GM19455 (cell line): ENCODE measurements around the gene DNAAF8.
A peak's percentile ranks its signal among the peaks of the same experiment; 100 is the strongest.
"Not testable (repeated sequence)": the region's sequence is repeated elsewhere in the genome, so short reads cannot be mapped to it uniquely, and the experiment has no call there.

Experiments
- ATAC-seq: cut with Tn5 transposase; IDR thresholded peaks from one replicate; pipeline ENCODE4 v1.9.1; 2021; ENCODE audit not compliant: unreplicated experiment

Gene DNAAF8

DNA sequence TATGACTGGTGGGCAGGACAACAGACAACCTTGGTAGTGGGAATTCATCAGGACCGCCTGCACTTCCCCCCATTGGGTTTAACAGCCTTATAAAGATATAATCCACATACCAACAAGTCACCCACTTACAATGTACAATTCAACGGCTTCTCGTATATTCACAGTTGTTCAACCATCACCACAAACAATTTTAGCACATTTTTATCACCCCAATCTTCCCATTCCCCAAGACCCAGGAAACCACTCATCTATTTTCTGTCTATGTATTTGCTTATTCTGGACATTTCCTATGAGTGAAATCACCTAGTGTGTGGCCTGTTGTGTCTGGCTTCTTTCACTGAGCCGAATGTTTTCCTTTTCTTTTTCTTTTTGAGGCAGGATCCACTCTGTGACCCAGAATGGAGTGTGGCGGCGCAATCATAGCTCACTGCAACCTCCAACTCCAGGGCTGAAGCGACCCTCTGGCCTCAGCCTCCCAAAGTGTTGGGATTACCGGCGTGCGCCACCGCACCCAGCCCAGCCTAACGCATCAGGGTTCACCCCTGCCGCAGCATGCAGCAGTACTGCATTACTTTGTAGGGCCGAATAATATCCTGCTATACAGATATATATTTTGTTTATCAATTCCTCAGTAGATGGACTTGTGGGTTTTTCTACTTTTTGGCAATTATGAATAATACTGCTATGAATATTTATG, 11.1 kb upstream of the DNAAF8 start:
- no peak for ATAC-seq

DNA sequence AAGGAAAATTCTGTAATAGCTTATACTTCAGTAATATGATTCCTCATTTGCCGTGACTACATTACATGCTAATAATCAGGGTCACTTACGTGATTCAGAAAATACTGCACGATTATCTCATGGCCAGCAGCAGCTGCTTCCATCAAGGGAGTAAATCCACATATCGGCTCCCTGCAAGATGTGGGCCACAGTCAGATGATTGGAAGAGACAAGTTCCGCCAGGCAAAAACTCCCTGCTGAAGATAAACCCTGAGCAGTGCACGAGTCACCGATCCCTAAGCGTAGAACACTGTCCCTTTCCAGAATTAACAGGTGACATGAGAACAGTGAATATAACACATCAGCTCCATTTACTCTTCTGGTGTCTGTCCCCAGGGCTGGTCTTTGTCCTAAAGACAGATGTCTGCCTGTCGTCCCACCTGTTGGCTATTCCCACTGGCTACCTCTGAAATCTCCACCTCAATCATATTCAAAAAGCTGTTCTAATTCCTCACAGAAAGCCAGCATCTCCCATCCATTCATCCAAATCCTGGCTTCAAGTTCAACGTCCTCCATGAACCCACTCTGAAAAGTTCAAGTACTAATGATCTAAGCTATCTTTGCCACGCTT, 9.6 kb upstream of the DNAAF8 start:
- no peak for ATAC-seq

DNA sequence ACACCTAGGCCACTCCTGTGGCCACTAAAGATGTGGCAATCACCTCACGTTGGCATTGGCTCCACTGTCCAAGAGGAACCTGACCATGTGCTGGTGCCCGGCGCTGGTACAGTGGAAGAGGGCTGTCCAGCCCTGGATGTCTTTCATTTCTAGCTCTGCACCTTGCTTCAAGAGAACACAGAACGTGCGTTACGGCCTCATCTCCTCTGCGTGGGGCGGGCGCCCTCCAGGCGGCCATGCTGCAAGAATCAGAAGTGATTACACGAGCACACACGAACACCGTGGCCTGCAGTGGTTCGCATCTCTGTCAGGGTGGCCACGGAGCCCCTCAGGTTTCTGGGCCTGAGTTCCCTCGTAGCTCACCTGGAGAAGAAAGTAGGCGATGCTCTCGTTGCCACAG, 7.7 kb upstream of the DNAAF8 start:
- ATAC-seq, result no peak

DNA sequence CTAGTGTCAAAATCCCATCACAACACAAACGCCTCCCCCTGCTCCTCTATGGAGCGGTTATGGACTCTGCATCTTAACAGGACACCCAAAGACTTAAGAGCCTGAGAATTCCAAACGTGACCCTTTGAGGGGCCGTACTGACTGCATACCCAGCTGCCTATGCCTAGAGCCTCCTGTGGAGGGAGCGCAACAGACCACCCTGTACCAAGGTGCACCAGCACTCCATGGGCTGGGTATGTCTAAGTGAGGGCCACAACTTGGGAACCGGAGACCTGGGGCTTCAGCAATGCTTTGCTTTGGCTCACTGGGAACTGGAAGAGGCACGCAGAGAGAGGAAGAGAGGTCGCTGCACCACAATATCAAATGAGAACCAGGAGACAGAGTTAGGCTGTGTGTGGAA, 5.7 kb upstream of the DNAAF8 start:
- no peak for ATAC-seq

DNA sequence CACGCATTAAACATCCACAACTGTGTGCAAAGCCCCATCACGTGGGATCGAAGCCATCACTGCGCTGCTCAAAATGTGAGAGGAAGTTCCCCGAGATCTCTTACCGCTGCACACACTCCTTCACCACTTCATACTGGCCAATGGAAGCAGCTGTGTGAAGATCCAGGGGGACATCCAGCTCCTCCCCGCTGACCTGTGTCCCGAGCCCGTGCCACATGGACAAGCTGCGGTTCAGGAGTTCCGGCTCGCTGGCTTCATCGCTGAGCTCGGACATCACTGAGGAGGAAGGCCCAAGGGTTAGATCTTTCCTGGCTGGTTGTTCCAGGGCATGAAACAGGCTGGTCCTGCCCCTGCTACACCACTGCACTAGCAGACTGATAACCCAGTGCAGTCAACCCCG, 4.5 kb upstream of the DNAAF8 start:
- no peak for ATAC-seq

DNA sequence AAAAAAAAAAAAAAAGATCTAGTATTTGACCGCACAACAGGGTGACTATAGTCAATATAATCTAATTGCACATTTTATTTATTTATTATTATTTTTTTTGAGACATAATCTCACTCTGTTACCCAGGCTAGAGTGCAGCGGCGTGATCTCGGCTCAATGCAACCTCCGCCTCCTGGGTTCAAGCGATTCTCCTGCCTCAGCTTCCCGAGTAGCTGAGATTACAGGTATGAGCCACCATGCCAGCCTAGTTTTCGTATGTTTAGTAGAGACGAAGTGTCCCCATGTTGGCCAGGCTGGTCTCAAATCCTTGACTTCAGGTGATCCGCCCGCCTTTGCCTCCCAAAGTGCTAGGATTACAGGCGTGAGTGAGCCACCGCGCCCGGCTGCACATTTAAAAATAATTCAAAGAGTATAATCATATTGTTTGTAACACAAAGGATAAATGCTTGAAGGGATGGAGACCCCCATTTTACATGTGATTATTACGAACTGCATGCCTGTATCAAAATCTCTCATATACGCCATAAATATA, 1.1 kb upstream of the DNAAF8 start:
- ATAC-seq, result no peak

DNA sequence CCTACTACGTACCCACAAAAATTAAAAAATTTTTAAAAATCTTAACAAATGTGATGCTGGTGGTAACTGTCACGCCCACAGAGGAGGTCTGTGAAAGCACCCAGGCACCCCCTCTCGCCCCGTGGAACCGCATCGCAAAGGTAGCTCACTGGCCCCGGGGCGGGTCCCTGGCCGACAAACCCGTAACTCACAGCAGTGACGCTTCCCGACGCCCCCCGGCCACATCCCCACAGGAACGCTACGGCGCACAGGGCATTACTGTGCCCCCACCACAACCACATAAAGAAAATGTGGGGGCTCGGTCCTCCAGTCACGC, 632 bp upstream of the DNAAF8 start:
- ATAC-seq, result no peak

DNA sequence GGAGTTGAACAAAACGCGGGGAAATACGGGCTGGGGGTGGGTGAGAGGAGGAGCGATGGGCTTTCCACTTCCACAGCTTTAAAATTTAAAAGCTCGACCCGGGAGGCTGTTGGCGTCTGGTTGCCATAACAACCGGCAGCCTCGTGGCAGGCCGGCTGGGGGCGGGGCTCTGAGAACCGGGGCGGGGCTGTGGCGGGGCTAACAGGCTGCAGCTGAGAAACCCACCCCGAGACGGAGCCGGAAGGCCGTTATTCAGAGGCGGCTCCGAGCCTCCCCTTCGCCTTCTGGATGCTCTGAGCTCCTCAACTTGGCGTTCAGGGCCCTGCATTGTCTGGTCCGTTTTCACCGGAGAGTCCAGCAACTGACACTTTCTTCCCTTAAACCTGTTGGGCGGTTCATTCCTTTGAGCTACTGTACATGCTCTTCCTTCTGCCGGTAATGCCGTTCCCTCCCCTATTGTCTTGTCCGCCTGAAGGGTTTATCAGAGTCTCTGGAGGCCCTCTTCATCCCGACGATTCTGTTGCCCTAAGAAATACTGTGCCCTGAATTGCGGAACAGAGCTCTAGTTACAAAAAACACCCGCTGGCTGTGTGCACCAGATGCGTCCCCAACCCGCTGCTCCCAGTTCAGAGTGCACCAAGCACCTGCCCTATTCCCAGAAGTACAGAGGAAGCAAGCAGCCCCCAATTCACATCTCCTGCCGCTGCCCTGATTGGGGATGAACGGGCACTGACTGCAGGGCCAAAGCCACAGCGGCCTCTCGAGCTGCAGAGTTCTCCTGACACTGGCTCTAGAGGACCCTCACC, 596 bp downstream of the DNAAF8 start:
- peak; percentile 63 for ATAC-seq

DNA sequence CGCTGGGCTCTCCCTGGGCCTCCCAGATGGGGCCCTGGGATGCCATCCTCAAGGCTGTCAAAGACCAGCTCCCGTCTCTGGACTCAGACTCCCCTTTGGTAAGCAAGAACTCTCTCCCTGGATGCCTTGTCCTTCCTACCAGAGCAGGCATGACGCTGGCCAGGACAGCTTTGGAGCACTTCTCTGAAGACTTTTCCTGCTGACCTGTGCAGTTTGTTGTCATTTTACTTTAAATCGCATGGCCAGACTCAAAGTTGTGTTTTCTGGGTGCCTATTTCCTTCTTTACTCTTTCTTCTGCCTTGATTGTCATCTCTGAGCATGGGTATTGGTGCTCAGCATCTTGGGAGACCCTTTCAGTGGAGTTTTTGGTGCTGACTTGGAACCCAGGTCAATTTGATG, 2.2 kb downstream of the DNAAF8 start:
- ATAC-seq, result no peak

DNA sequence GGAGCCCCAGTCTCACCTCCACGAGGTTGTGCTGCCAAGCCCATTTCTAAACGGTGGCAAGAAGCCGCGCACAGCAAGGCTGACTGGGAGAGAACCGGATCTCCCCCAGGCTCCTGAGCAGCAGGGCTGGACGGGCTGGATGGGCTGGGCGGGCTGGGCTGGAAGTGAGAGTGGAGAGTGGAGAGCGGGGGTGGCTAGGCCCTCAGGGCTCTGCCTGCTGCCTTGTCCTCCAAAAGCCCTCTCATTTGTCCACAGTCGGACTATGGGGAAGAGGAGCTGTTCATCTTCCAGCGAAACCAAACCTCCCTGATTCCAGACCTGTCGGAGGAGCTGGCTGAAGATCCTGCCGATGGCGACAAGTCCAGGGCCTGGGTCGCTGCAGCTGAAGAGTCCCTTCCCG, 3.2 kb downstream of the DNAAF8 start:
- no peak for ATAC-seq

DNA sequence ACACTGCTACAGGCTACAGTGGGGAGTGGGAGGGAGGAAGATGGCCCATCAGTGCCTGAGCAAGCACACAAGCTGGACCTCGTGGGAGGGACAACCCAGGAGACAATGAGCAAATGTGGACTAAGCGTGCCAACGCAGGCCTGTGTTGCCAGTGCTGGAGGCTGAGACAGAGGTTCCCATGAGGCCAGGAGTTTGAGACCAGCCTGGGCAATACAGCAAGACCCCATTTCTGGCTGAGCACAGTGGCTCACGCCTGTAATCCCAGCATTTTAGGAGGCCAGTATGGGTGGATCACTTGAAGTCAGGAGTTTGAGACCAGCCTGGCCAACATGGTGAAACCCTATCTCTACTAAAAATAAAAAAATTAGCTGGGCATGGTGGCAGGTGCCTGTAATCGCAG, 4.0 kb downstream of the DNAAF8 start:
- ATAC-seq, result not testable (repeated sequence)

DNA sequence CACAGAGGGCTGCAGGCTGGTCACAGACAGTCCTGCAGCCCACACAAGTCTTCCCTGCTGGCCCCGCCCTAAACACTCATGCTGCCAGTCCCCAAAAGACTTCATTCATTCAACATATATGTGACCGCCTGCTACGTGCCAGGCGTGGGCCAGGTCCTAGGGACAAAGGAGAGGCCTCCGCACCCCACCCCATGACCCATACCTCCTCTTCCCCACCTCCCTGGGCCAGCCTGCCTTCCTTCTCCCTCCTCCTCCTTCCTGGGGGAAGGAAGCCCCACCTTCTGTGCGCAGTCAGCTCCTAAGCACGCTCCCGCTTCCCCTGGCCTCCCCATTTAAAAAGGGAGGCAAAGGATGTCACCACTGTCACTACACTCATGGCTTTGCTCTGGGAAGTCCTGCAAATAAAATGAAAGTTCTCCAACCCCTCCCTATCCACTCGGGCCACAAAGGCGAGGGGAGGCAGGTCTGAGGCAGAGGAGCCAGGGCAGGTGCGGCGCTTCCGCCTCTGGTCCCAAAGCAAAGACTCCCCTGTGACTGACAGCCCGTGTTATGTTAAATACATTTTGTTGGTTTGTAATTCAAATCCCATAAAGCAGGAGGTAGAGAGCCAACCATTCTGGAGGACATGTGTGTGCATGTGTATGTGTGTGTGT, 9.0 kb downstream of the DNAAF8 start:
- ATAC-seq, result no peak

DNA sequence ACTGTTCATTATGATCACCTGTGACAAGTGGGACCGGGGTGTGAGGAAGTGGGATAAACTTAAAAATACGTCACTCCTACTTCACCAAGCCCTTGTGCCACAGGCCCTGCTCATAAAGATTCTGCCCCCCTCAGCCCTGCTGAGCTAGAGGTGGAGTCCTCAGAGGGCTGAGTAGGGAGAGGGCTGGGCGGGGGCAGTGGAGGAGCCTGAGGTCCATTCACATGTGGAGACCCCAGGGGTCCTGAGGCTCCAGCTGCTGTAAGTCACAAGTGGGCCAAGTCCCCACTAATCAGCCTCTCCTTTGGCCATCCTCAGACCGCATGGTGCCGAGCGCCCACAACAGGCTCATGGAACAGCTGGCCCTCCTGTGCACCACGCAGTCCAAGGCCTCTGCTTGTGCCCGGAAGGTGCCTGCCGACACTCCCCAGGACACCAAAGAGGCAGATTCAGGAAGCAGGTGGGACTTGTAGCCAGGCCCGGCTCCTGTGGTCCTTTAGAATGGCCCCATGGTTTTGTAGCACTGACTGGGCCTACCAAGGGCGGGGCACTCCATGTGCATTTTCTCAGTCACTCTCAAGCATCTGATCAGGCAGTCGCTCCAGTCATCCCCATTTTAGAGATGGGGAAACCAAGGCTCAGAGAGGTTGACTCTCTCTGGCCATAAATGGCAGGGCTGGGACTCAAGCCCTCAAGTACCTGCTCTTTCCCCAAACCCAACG, 10.4 kb downstream of the DNAAF8 start:
- ATAC-seq, result no peak

DNA sequence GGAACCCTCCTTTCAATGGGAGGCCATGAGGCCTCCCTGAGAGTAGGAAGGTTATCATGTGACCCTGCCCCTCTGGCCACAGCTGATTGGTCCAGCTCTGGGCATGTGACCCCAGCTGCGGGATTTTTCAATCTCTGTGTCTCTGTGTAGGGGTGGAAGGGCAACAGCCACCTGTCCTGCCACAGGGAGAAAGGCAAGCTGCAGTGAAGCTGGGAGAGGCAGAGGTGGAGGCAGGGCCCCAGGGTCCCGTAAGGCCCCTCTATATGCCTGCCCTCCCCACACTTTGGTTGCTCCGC, 10.9 kb downstream of the DNAAF8 start:
- ATAC-seq, result no peak

DNA sequence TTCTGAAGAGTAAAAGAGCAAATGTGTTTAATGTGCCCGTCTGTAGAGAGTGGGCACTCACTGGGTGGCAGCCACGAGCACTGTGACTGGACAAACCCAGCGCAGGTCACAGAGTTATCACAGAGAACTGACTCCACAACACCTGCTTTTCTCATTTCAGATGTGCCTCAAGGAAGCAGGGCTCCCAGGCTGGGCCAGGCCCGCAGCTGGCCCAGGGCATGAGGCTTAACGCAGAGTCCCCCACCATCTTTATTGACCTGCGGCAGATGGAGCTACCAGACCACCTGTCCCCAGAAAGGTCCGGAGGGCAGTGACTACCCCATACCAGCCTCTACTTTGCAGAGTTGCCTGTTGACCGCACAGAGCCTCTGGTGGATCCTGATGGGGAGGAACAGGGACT, 11.9 kb downstream of the DNAAF8 start:
- no peak for ATAC-seq

DNA sequence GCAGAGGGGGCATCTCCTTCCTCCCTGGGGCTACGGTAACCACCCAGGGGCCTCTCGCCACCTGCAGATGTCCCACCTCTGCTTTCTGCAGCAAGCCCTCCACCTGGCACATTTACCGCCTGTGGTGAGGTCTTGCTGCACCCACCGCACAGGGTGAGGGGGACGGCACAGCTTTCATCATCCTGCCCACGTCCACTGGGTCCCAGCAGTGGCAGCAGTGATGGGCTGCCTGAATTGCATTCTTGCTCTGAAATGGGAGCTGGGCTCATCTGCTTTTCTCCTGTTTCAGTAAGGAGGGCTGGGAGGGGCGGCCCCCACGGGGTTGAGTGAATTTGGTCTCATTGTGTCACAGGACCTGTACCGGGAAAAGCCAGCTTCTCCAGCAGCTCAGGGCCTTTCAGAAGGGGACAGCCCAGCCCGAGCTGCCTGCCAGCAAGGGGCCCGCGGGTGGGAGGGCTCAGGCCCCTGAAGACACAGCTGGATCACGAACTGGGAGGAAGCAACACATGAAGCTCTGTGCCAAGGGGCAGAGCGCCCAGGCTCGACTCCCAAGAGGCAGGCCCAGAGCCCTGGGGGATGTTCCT, 12.7 kb downstream of the DNAAF8 start:
- no peak for ATAC-seq

DNA sequence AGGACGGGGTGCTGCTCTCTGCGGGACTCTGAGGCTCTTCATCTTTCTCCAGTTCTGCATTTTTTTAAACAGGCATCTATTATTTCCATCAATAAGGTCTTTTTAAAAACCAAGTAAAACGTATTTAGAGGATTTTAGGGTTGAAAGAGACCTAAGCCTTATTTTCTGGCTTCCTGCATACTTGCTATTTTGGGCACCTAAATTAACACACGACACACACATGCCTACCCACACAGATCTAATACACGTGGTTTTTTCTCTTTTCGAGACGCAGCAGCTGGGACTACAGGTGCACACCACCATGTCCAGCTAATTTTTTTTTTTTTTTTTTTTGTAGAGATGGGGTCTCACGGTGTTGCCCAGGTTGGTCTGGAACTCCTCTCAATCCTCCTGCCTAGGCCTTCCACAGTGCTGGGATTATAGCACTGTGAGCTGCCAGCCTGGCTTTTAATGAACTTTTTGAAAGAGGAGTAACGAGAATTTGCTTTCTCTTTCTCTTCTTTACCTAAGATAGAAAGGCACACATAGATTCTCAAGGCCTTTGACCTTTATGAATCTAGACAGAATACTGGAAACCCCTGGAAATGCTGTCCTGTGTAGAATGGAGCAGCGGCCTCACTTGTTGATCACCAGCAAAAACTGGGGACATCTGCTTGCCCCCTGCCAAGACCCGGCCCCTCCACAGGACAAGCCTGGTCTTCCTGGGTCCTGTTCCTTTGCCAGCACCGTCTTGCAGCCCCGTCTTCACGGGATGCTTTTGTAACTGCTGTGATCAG, 13.8 kb downstream of the DNAAF8 start:
- ATAC-seq, result no peak

DNA sequence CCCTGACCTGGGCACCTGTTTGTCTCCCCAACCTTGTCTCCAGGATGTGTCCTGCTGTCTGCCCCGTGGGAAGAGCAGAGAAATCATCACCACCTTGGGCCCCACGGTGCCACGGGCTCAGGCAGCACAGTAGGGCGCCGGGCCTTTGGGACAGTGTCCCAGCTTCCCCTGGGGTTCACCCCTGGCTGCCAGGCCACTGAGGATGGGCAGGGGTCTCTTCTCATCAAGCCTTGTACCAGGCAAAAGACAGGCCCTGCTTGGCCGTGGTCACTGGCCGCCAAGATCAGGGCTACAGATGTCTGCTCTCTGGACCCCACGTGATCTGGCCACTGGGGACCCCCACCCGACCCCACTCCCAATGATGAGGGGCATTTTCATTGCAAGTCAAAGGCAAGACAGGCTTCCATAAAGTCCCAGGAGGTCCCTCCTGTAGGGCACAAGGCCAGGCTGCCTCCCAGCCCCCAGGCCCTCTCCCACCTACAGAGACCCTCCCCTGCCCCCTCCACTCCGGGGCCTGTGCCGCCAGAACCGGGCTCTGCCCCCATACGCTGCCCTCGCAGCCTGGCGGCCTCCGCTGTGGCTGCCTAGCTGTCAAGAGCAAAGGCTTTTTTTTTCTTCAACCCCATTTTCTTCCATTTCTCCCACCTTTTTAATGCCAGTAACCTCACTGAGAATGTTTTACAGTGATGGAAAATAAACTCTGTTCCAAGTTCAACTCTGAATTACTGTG, 14.5 kb downstream of the DNAAF8 start:
- ATAC-seq, result no peak

DNA sequence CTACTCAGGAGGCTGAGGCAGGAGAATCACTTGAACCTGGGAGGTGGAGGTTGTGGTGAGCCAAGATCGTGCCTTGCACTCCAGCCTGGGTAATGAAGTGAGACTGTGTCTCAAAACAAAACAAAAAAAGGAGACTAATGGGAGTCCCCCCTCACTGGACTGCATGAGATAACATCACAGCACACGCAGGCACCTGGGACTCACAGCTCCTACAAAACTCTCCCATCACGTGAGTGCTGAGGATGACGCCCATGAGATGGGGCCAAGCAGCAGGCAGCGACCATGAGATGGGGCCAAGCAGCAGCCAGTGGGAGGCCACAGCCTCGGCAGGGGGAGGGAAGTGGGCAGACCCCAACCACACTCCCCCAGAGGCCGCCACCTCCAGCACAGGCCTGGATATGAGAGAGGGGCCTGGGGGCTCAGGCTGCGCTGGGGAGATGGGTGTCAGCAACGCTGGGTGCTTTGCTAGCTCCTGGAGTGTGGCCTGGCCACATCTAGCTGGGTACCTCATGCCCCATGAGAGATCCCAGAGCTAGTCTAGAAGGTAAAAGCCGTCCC, 15.4 kb downstream of the DNAAF8 start:
- no peak for ATAC-seq
